UCSD-AML1 (cell line): ENCODE measurements around the gene CDS1.
"Not testable (repeated sequence)": the region's sequence is repeated elsewhere in the genome, so short reads cannot be mapped to it uniquely, and the experiment has no call there.

ENCODE experiments used
- DNase-seq: peaks from one replicate; lab custom pipeline; 2025; ENCODE audit not compliant: unreplicated experiment; lab: John Stamatoyannopoulos, UW

CDS1 gene

DNA sequence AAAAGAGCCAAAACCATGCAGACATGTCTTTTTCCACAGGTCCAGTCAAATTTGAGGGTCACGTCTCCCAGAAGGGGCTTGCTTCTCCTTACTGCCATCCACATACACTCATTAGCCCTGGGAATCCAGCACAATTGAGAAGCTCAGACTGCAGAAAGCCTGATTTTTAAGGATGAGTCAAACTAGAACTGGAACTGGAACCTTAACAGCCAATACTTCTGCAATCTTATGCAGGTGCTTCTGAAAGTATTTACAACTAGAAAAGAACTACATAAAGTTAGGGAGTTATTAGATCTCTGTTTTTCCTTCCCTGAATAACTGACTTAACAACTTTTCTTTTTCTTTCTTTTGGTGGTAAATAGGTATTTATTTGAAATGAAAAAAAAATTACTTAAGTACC, 86.3 kb downstream of the CDS1 start:
- no peak for DNase-seq

DNA sequence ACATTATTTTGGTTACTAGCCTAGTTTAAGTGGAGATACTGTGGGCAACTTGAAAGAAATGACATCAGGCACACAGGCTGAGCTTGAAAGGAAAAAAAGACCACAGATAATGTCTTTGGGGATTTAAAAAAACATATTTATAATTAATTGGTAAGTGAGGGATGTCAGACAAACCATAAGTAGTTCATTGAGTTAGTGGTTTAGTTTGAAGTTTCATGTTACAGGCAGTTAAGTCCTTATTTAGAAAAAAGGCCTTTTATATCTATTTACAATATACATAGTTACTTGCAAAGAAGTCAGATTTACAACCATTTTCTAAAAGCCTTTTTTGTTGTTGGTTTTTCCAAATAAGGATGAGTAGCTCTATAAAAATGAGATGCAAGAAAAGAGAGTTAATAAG, 89.2 kb downstream of the CDS1 start:
- DNase-seq = no peak

DNA sequence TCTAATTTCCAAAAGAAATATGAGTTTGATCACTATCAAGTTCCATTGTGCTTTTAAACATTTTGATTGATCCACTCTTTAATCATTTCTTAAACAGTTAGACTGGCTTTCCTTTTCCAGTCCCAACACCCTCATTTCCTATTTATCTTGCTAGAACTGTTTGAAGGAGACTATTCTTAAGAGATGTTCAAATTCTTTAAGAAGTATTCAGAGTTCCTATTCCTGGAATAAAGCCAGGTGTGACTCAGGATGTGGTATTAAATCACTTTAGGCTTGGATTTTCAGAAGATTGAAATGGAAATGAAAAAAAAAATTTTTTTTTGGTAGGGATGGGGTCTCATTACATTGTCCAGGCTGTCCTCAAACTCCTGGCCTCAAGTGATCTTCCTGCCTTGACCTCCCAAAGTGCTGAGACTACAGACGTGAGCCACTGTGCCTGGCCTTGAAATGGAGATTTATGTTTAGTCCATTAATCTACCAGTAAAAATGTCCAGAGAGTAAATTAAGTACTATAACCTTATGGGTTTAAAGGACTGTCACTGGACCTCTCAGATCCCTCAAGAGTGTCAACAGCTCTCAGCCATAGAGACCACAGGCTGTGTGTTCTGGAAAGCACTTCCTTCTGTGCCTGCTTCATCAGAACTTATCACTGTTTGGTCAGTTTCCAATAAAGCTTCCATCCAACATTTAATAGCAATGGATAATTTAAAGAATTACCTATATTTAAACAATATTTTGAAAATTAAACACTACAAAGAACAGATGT, 90.7 kb downstream of the CDS1 start:
- no peak for DNase-seq

DNA sequence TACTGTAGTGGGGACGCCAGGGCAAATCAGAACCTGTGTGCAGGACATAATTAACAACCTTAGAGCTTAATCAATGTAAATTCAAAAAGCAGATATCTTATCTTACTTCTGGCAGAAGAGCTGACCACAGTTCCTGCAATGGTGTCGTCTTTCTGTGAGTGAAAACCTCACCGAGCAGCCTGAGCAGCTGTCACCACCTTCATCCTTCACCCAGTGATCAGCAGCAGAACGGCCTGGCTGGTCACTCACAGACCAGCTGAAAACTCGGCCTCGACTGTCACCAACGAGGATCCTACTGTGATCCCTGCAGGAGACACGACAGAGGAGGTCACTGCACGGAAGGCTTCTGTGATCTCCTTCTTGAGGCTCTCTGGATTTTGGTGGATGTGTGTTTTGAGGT, 94.2 kb downstream of the CDS1 start:
- no peak for DNase-seq

DNA sequence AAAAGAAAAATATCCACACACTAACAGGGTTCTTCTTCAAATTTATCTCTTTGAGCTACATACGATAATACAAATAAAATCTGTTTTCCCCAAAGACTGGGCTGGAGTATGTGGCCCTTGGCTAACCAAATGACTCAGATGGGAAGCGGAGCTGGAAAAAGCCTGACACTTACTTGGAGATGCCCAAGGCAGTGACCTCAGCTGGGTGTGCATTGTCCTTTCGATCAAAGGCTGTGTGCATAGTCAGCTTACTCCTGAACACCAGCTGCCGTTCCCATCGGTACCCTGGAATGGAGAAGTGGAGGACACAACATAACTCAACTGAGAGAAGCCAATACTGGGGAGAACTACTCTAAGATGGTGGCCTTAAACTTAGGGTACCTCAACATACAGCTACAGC, 95.1 kb downstream of the CDS1 start:
- DNase-seq = no peak

DNA sequence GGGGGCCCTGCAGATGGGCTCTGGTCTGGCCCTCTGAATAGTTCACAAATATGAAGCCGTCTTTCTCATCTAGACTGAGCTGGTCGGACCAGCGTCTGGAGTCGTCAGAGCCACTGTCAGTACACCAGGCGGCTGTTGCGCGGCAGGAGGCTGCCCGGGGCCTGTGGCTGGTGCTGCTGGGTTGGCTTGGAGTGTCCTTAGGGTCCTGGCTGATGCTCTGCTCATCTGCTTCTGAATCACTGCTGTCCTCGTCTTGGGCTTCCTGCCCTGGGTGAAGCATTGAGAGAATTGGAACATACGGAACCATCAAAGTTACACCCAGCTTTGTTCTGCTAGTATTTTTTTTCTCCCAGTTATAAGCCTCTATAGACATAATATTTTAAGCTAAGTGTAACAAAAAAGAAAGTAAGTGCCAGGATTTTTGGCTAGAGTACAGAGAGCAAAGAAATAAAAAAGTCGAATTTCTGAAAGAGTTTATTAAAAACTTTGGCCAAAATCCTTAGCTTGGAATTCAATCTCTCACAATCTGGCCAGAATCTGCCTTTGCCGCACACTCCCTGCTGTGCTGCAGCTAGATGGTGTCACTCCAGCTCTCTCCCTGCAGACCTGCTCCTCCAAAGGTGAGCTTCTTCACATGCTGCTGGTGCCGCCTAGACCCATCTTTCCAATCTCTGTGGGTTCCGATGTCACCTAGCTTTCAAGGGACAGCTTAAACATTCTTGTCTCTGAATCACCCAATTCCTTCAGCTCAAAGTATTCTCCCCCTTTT, 96.2 kb downstream of the CDS1 start:
- no peak for DNase-seq

GRCh38 chr4:84680956-84681355, 98.0 kb downstream of the CDS1 start:
- no peak for DNase-seq

- DNase-seq = peak; percentile 21
Measured at GRCh38 chr4:84681486-84682274, 98.8 kb downstream of the CDS1 start.

DNA sequence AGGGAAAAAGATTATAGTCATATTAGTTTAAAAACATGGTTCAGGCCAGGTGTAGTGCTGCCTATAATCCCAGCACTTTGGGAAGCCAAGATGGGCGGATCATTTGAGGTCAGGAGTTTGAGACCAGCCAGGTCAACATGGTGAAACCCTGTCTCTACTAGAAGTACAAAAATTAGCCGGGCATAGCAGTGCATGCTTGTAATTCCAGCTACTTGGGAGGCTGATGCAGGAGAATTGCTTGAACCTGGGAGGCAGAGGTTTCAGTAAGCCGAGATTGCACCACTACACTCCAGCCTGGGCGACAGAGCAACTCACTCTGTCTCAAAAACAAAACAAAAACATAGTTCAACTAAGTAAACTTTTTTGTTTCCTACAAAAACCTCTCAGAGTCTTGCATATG, 99.7 kb downstream of the CDS1 start:
- not testable (repeated sequence) for DNase-seq

DNA sequence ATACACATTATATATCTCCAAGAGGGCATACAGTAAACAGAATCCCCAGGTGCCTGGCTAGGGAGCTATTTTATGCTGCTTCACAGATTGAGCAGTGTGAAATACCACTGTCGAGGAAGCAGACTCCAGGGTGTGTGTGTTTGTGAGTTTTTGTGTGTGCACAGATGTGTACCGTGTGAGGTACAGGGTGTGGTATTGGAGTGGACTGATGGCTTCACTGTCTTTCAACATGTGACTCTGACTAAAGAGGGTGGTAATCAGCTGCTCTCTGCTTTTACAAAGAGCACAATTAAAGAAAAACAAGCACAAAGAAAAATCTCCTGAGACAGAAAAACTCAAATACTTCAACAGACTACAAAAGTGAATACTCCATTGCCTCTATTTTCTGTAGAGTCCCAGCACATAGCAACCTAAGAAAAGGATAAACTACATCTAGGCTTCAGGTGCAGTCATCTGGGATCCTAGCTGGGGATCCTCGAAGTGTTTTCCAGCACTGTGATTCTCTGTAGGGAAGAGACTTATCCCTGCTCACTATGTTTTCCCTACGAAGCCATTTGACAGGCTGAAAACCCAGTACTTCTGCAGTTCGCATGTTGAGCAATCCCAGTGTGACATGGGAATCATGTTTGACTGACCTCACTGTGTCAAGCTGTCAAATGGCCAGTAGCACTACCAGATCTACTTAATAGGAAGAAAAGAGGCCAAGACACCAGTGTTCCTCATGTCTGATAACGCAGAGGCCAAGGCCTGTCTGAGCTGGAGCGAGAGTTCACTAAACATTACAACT, 100.3 kb downstream of the CDS1 start:
- no peak for DNase-seq

GRCh38 chr4:84684361-84684760, 101.4 kb downstream of the CDS1 start:
- no peak for DNase-seq

- no peak for DNase-seq
Measured at GRCh38 chr4:84685105-84685504, 102.2 kb downstream of the CDS1 start.

DNA sequence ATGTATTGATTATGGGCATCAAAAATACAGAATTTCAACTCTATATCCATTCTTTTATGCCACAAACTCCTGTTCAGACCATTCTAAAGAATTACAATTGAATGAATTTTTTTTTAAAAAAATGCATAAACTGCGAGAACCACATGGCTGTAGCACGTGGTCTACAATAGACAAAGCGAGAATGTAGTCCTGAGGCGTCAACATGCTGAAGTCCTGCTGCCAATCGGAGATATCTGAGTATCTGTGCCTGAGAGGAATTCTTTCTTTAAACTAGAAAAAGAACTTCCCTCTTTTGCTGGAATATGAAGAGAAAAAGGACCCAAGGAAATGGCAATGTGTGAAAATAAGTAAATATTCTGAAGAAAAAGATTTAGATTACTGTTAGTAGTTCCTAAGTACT, 105.7 kb downstream of the CDS1 start:
- DNase-seq = no peak

DNA sequence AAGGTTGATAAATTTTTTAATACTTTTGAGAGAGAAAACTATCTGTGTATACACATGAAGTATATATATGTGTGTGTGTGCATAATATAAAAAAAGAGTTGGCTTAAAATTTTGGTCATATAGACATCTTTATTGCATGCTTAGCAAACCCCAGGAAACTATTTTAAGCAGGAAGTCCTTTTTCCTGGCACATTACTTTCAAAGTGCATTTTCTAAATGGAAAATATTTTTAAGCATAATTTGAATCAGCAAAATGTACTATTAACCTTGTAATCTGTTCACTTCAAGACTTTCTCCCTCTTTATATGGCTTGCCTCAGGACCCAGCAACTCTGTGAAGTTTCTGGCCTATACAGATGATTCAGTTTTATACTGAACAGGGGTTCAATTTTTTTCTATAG, 106.3 kb downstream of the CDS1 start:
- DNase-seq = no peak

DNA sequence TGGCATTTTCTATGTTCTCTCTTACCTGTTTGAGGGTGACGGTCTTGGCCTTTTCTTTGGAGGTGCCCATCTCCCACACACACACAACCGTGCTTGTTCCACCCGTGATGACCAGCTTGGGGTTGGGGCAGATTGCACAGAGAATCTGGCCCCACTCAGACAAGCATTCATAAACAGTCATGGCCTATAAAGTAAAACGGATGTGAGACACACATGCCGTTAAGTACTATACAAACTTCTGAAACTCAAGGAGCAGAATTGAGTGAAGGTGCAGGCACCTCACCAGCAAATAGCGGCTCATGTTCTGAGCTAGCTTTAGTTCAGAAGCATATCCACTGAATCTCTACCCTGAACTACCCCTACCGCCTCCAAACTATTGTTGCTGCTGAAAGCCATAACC, 107.6 kb downstream of the CDS1 start:
- no peak for DNase-seq

- DNase-seq = no peak
Measured at GRCh38 chr4:84691170-84691691, 108.3 kb downstream of the CDS1 start.

DNA sequence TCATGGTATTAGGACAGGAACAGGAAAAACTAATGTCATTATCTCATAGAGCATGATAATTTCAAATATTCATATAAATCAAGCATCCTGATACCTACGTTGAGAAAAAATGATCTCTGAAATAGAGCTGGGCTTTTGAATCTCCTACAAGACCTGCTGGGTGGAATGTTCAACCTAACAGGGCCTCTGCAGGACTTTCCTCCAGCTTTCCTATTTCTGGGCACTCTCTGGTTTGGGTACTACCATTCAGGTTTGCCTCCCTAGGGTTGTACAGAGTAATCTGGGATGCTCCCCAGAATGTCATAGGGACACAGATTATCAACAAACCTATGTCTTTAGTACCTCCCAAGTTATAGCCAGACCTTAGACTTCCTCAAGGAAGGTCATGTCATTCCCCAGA, 108.9 kb downstream of the CDS1 start:
- DNase-seq = no peak

DNA sequence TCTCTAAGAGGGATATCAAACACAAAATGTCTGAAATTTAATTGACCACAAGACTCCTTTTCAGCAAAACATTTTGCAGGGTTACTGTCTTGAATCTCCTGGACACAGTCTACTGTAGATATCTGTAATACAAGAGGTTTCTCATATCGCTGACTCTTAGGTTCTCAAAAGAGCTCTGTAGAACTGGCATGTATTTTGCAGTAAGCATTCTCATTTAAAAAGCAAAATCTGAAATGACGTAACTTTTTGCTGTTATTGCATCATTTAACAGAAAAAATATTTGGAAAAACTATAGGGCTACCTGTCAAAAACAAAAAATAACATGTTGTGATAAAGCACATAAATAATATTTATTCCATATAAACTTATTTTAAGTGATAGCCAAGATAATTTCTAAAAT, 114.2 kb downstream of the CDS1 start:
- DNase-seq = no peak

GRCh38 chr4:84697615-84698201, 114.8 kb downstream of the CDS1 start:
- DNase-seq = no peak

- DNase-seq = no peak
Measured at GRCh38 chr4:84699001-84699671, 116.2 kb downstream of the CDS1 start.
